Stimulated activated naive CD8-positive, alpha-beta T cell treated with anti-CD3 and anti-CD28 coated beads, Interleukin-15, Interleukin-2, amounts not matched to agents 100 ng/mL and 50 ng/mL, for 24 hours (primary cell): Measurements from ENCODE around the gene ARHGEF39.
A peak's percentile ranks its signal among the peaks of the same experiment; 100 is the strongest.

ENCODE experiments used
- H3K27ac Mint-ChIP-seq: one replicate; pipeline ENCODE4 v1.8.0; 2021; ENCODE audit warnings: mild to moderate bottlenecking, mixed read lengths
- H3K27me3 Mint-ChIP-seq: one replicate; pipeline ENCODE4 v1.8.0; 2021; ENCODE audit warnings: mixed read lengths
- H3K36me3 Mint-ChIP-seq: one replicate; pipeline ENCODE4 v1.8.0; 2021; ENCODE audit warnings: low read depth, mixed read lengths
- H3K4me1 Mint-ChIP-seq: one replicate; pipeline ENCODE4 v1.8.0; 2021; ENCODE audit warnings: low read depth, mixed read lengths
- H3K4me3 Mint-ChIP-seq: one replicate; pipeline ENCODE4 v1.8.0; 2021; ENCODE audit warnings: mild to moderate bottlenecking, mixed read lengths
- H3K9me3 Mint-ChIP-seq: one replicate; pipeline ENCODE4 v1.8.0; 2021; ENCODE audit warnings: mixed read lengths

The ARHGEF39 gene, protein sequence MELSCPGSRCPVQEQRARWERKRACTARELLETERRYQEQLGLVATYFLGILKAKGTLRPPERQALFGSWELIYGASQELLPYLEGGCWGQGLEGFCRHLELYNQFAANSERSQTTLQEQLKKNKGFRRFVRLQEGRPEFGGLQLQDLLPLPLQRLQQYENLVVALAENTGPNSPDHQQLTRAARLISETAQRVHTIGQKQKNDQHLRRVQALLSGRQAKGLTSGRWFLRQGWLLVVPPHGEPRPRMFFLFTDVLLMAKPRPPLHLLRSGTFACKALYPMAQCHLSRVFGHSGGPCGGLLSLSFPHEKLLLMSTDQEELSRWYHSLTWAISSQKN

GRCh38 chr9:35664531-35665470, at the start of gene ARHGEF39:
TSS of gene ARHGEF39 (minus strand) at chr9:35665195. CDS start at chr9:35665169, 26 bp downstream.
- Mint-ChIP-seq H3K4me3 (peak within 1 kb of the TSS; percentile 86), H3K4me1 (peaks cover 50% of the 10 kb centered on the region), H3K27me3 (no peaks in the 10 kb centered on the region)

GRCh38 chr9:35714123-35714522, 49.1 kb upstream of the ARHGEF39 start:
- Mint-ChIP-seq H3K27me3 (no peaks in the 10 kb centered on the region), H3K4me3 (no peak overlapping the region), H3K9me3 (no peaks in the 10 kb centered on the region), H3K36me3 (peaks cover 81% of the 10 kb centered on the region), H3K4me1 (no peaks in the 10 kb centered on the region), H3K27ac (no peak overlapping the region)

More at GRCh38 chr9:35664531-35665470, at the start of gene ARHGEF39:
- peak within 1 kb of the TSS; percentile 57 for H3K27ac Mint-ChIP-seq
- H3K9me3 Mint-ChIP-seq: no peaks in the 10 kb centered on the region
- H3K36me3 Mint-ChIP-seq: peaks cover 29% of the 10 kb centered on the region

- no peaks in the 10 kb centered on the region for H3K27me3 Mint-ChIP-seq
- H3K9me3 Mint-ChIP-seq: no peaks in the 10 kb centered on the region
- no peaks in the 10 kb centered on the region for H3K4me1 Mint-ChIP-seq
- no peak overlapping the region for H3K4me3 Mint-ChIP-seq
- H3K27ac Mint-ChIP-seq: peak overlapping the region; percentile 31
- peaks cover 83% of the 10 kb centered on the region for H3K36me3 Mint-ChIP-seq
Measured at GRCh38 chr9:35713578-35713977, 48.6 kb upstream of the ARHGEF39 start.

GRCh38 chr9:35712762-35713400, 47.9 kb upstream of the ARHGEF39 start:
- Mint-ChIP-seq H3K27ac (no peak overlapping the region), H3K9me3 (no peaks in the 10 kb centered on the region), H3K4me1 (no peaks in the 10 kb centered on the region), H3K4me3 (no peak overlapping the region), H3K27me3 (no peaks in the 10 kb centered on the region), H3K36me3 (peaks cover 83% of the 10 kb centered on the region)

GRCh38 chr9:35711501-35712428, 46.8 kb upstream of the ARHGEF39 start:
- Mint-ChIP-seq H3K9me3 (no peaks in the 10 kb centered on the region), H3K36me3 (peaks cover 84% of the 10 kb centered on the region), H3K4me3 (no peak overlapping the region), H3K27me3 (no peaks in the 10 kb centered on the region), H3K4me1 (no peaks in the 10 kb centered on the region), H3K27ac (no peak overlapping the region)

- no peaks in the 10 kb centered on the region for H3K9me3 Mint-ChIP-seq
- H3K27ac Mint-ChIP-seq: no peak overlapping the region
- H3K4me1 Mint-ChIP-seq: no peaks in the 10 kb centered on the region
- H3K27me3 Mint-ChIP-seq: no peaks in the 10 kb centered on the region
- H3K36me3 Mint-ChIP-seq: peaks cover 82% of the 10 kb centered on the region
- H3K4me3 Mint-ChIP-seq: no peak overlapping the region
Measured at GRCh38 chr9:35710818-35711500, 46.0 kb upstream of the ARHGEF39 start.

DNA sequence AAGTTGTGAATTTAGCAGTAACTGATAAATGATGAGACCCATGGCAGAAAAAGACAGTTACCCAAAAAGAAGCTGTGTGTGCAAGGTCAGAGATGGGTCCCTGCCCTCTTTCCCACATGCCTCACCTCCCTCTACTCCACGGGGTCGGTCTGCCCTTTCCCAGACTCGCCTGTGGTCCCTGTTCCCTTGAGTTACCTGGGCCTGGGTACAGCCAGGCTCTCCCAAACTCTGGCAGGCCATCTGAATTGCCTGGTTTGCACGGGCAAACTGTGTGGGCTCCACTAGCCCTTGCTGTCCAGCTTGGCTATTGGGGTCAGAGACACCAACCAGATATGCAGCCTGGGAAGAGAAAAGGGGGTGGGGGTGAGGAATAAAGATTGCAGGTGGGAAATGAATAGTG, 43.2 kb upstream of the ARHGEF39 start:
- H3K27ac Mint-ChIP-seq: no peak overlapping the region
- H3K4me1 Mint-ChIP-seq: no peaks in the 10 kb centered on the region
- no peak overlapping the region for H3K4me3 Mint-ChIP-seq
- peaks cover 74% of the 10 kb centered on the region for H3K36me3 Mint-ChIP-seq
- H3K27me3 Mint-ChIP-seq: no peaks in the 10 kb centered on the region
- no peaks in the 10 kb centered on the region for H3K9me3 Mint-ChIP-seq

GRCh38 chr9:35706951-35707350, 42.0 kb upstream of the ARHGEF39 start:
- H3K27me3 Mint-ChIP-seq: no peaks in the 10 kb centered on the region
- H3K4me1 Mint-ChIP-seq: no peaks in the 10 kb centered on the region
- H3K9me3 Mint-ChIP-seq: no peaks in the 10 kb centered on the region
- H3K27ac Mint-ChIP-seq: no peak overlapping the region
- H3K36me3 Mint-ChIP-seq: peaks cover 73% of the 10 kb centered on the region
- no peak overlapping the region for H3K4me3 Mint-ChIP-seq

DNA sequence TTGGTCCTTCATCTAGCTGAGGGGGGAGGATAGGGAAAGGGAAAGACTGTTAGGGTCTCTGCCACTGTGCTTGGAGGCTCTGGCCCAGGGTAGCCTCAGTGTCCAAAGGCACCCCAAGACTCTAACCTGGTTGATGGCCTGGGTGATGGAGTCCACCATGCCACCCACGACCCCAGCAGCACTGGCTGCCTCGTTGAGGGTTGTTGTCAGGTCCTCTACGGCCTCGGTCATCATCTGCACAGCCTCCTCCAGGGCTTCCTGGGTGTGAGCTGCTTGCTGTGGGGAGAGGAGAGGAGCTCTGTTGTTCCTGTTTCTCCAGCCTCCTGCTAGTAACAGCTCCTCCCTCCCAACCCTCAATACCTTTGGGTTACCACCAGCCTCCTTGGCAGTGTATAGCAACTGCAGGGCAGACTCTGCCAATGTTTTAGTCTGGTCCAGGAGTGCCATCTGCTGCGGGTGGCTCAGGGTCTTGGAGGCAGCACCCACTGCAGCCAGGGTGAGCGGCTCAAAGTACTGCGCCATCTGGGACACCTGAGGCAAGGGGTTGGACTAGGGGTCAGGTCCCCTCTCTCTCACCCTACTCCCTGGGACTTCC, 40.9 kb upstream of the ARHGEF39 start:
- H3K27me3 Mint-ChIP-seq: no peaks in the 10 kb centered on the region
- H3K27ac Mint-ChIP-seq: no peak overlapping the region
- H3K9me3 Mint-ChIP-seq: no peaks in the 10 kb centered on the region
- no peak overlapping the region for H3K4me3 Mint-ChIP-seq
- H3K4me1 Mint-ChIP-seq: no peaks in the 10 kb centered on the region
- H3K36me3 Mint-ChIP-seq: peaks cover 65% of the 10 kb centered on the region

DNA sequence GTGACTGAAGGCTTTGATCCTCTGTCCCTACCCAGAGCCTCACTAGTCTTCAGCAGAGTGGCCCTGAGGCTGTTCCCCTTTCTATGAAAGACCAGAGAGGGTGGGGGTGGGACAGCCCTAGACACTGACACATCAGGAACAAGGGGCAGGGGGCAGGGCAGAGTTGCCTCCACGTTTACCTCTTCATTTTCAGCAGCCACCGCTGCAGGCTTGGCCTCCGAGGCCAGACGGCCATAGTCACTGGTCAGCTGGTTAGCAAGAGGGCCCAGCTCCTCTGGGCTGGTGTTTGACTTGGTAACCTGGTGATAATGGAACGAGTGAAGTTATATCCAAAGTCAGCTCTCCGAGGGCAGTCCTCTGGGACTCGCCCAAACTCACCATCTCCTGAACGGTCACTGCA, 40.4 kb upstream of the ARHGEF39 start:
- Mint-ChIP-seq H3K27ac (no peak overlapping the region), H3K9me3 (no peaks in the 10 kb centered on the region), H3K4me1 (no peaks in the 10 kb centered on the region), H3K4me3 (no peak overlapping the region), H3K36me3 (peaks cover 59% of the 10 kb centered on the region), H3K27me3 (no peaks in the 10 kb centered on the region)

DNA sequence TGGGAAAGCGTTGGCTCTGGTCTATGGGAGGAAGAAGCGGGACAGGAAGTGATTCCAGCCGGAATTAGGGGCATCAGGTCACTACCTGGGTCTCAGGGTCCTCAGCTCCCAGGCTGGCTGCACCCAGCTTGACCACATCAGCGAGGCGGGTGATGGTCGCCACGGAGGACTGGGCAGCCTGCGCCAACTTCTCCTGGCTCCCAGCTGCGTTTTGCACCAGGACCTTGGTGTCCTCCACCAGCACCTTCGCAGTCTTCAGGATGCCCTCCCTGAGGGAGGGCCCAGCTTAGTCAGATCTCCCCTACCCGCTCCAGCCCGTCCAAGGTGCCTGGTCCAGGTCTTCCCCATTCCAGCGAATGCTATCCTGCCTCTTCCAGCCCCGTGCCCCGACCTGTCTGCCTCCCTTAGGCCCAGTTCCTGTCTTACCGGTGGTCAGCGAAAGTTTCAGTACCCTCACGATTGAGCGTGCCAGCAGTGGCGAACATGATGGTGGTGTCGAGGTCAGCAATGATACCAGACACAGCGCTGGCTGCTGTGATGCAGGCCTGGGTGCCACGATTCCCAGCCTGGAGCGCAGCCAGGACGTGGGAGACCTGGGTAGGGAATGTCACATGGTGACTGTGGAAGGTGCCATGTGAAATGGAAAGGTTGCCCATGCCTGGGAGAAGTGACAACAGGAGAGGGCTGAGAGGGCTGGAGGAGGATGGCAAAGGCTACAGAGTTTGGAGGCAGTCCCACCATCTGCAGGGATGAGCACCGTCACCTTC, 39.1 kb upstream of the ARHGEF39 start:
- Mint-ChIP-seq H3K4me3 (no peak overlapping the region), H3K27ac (no peak overlapping the region), H3K36me3 (peaks cover 53% of the 10 kb centered on the region), H3K9me3 (no peaks in the 10 kb centered on the region), H3K4me1 (no peaks in the 10 kb centered on the region), H3K27me3 (no peaks in the 10 kb centered on the region)

- no peak overlapping the region for H3K4me3 Mint-ChIP-seq
- no peaks in the 10 kb centered on the region for H3K27me3 Mint-ChIP-seq
- H3K4me1 Mint-ChIP-seq: no peaks in the 10 kb centered on the region
- H3K36me3 Mint-ChIP-seq: peaks cover 50% of the 10 kb centered on the region
- H3K9me3 Mint-ChIP-seq: no peaks in the 10 kb centered on the region
- H3K27ac Mint-ChIP-seq: no peak overlapping the region
Measured at GRCh38 chr9:35702696-35703095, 37.7 kb upstream of the ARHGEF39 start.

- Mint-ChIP-seq H3K9me3 (no peaks in the 10 kb centered on the region), H3K4me1 (peaks cover 9% of the 10 kb centered on the region), H3K27me3 (no peaks in the 10 kb centered on the region), H3K27ac (no peak overlapping the region), H3K4me3 (no peak overlapping the region), H3K36me3 (peaks cover 51% of the 10 kb centered on the region)
Measured at GRCh38 chr9:35700942-35701341, 35.9 kb upstream of the ARHGEF39 start.
